HEK293 (cell line): Measurements from ENCODE around the gene ABL2.

ENCODE experiments used
- CTCF ChIA-PET: fragments of 350-600 bp; formaldehyde crosslinking; extraction: SDS; loops from one replicate; lab custom pipeline; 2021; ENCODE audit warnings: antibody characterized with exemption; lab: Yijun Ruan, JAX
- POLR2A ChIA-PET: fragments of 300-600 bp; formaldehyde crosslinking; extraction: SDS; loops from one replicate; lab custom pipeline; 2020; ENCODE audit warnings: antibody characterized with exemption, inconsistent platforms; lab: Yijun Ruan, JAX
- H3K27ac ChIP-seq: fragments of 200-500 bp; sonication (Bioruptor generic); 2 replicates; pipeline ENCODE4 v1.5.1; 2014; ENCODE audit warnings: low read depth, low read length, control low read depth, inconsistent platforms; ENCODE audit errors: extremely low read depth
- H3K36me3 ChIP-seq, 2 experiments: fragments of 200-500 bp in 1 of 2; sonication (Bioruptor generic) in 1 of 2; 1 replicate in 1 of 2; 2 replicates in 1 of 2; pipeline ENCODE4 v1.5.1; 2014 to 2017; ENCODE audit warnings: inconsistent platforms in 2 of 2, low read length in 2 of 2; ENCODE audit not compliant: control insufficient read depth in 2 of 2, insufficient read depth in 1 of 2
- H3K4me1 ChIP-seq: fragments of 200-500 bp; sonication (Bioruptor generic); 2 replicates; pipeline ENCODE4 v1.5.1; 2014; ENCODE audit warnings: mild to moderate bottlenecking, low read length, inconsistent platforms; ENCODE audit not compliant: control insufficient read depth, insufficient read depth
- H3K4me3 ChIP-seq: 2 replicates; pipeline ENCODE4 v1.5.1; 2011; ENCODE audit warnings: low read depth, mild to moderate bottlenecking, control low read depth, low read length, moderate library complexity
- H3K9me3 ChIP-seq: fragments of 200-500 bp; sonication (Bioruptor generic); 2 replicates; pipeline ENCODE4 v1.5.1; 2014; ENCODE audit warnings: low read depth, low read length, inconsistent platforms; ENCODE audit not compliant: control insufficient read depth, insufficient read depth
- GLI4 ChIP-seq: fragments of 450-650 bp; formaldehyde crosslinking; IDR thresholded peaks from 2 replicates; pipeline ENCODE4 v1.5.1; 2016; ENCODE audit warnings: missing biosample characterization, missing genetic modification characterization
- KLF9 ChIP-seq: fragments of 450-650 bp; formaldehyde crosslinking; IDR thresholded peaks from 2 replicates; pipeline ENCODE4 v1.5.1; 2016; ENCODE audit warnings: missing biosample characterization, missing genetic modification characterization, low read depth
- SP2 ChIP-seq: fragments of 450-650 bp; formaldehyde crosslinking; IDR thresholded peaks from 2 replicates; pipeline ENCODE4 v1.5.1; 2016; ENCODE audit warnings: missing biosample characterization, missing genetic modification characterization
- ZBTB20 ChIP-seq: fragments of 450-650 bp; formaldehyde crosslinking; IDR thresholded peaks from 2 replicates; pipeline ENCODE4 v1.5.1; 2016; ENCODE audit warnings: missing biosample characterization, missing genetic modification characterization
- ZNF202 ChIP-seq: fragments of 450-650 bp; formaldehyde crosslinking; IDR thresholded peaks from 2 replicates; pipeline ENCODE4 v1.5.1; 2016; ENCODE audit warnings: missing biosample characterization, missing genetic modification characterization, borderline replicate concordance
- ZNF302 ChIP-seq: fragments of 450-650 bp; formaldehyde crosslinking; IDR thresholded peaks from 2 replicates; pipeline ENCODE4 v1.5.1; 2016; ENCODE audit warnings: missing biosample characterization, missing genetic modification characterization, low read depth
- ZNF473 ChIP-seq: fragments of 450-650 bp; formaldehyde crosslinking; IDR thresholded peaks from 2 replicates; pipeline ENCODE4 v1.5.1; 2017; ENCODE audit warnings: missing biosample characterization, missing genetic modification characterization
- ZNF48 ChIP-seq: fragments of 450-650 bp; formaldehyde crosslinking; IDR thresholded peaks from 2 replicates; pipeline ENCODE4 v1.5.1; 2016; ENCODE audit warnings: missing biosample characterization, missing genetic modification characterization
- ZNF544 ChIP-seq: fragments of 450-650 bp; formaldehyde crosslinking; IDR thresholded peaks from 2 replicates; pipeline ENCODE4 v1.5.0; 2017; ENCODE audit warnings: missing biosample characterization, missing genetic modification characterization
- ZNF560 ChIP-seq: fragments of 450-650 bp; formaldehyde crosslinking; IDR thresholded peaks from 2 replicates; pipeline ENCODE4 v1.5.1; 2017; ENCODE audit warnings: missing biosample characterization, missing genetic modification characterization, borderline replicate concordance
- ZNF610 ChIP-seq: fragments of 450-650 bp; formaldehyde crosslinking; IDR thresholded peaks from 2 replicates; pipeline ENCODE4 v1.5.1; 2016; ENCODE audit warnings: missing biosample characterization, missing genetic modification characterization, borderline replicate concordance
- ZNF623 ChIP-seq: fragments of 450-650 bp; formaldehyde crosslinking; IDR thresholded peaks from 2 replicates; pipeline ENCODE4 v1.5.1; 2016; ENCODE audit warnings: missing biosample characterization, missing genetic modification characterization
- ZNF664 ChIP-seq: fragments of 450-650 bp; formaldehyde crosslinking; IDR thresholded peaks from 2 replicates; pipeline ENCODE4 v1.5.1; 2016; ENCODE audit warnings: missing biosample characterization, missing genetic modification characterization
- TF ChIP-seq, protein P1 (sequence below): fragments of 450-650 bp; formaldehyde crosslinking; IDR thresholded peaks from 2 replicates; pipeline ENCODE4 v1.5.1; 2016; ENCODE audit warnings: missing biosample characterization, missing genetic modification characterization
- TF ChIP-seq, protein P2 (sequence below): fragments of 450-650 bp; formaldehyde crosslinking; IDR thresholded peaks from 2 replicates; pipeline ENCODE4 v1.5.1; 2016; ENCODE audit warnings: missing biosample characterization, missing genetic modification characterization
- TF ChIP-seq, protein P3 (sequence below): fragments of 450-650 bp; formaldehyde crosslinking; IDR thresholded peaks from 2 replicates; pipeline ENCODE4 v1.5.1; 2016; ENCODE audit warnings: missing biosample characterization, missing genetic modification characterization
- TF ChIP-seq, protein P4 (sequence below): fragments of 450-650 bp; formaldehyde crosslinking; IDR thresholded peaks from 2 replicates; pipeline ENCODE4 v1.5.1; 2016; ENCODE audit warnings: missing biosample characterization, missing genetic modification characterization

The ABL2 gene

DNA sequence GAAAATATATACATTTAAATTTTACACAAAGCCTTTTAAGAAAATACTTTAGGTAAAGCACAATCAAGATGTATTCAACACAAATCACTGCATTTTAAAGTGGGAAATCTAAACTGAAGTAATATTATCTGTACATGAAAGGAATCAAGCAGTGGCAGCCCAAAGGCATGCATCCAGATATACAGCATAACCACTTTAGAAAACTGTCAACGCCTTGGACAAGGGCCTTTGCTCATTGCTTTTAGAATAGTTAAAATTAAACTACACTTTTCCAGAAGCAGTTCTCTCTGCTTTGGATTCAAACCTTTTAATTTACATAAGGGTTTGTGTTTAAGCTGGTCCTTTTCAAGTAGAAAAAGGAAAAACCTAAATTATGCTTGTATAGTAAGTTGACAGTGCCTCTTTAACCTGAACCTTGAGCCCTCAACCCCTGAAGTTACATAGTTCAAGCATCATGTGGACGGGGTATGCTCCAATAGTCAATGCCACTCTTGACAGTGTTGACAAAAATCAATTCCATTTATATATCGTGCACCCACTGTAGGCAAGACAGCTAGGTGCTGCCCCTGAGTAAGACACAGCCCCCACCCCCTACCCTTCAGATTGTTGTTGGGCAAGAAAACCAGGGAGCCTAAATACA, 124.7 kb downstream of the ABL2 start:
- CTCF ChIA-PET, result interaction anchor here (0.6 to 1.9 kb wide), 3 partner anchors 15 to 129 kb away, joined by 4 to 5 read pairs (median 5); no protein-coding TSS in a partner anchor
- H3K4me1 ChIP-seq, result no peaks in the 10 kb centered on the region
- POLR2A ChIA-PET, result no interaction called here
- no peak overlapping the region for H3K4me3 ChIP-seq
- no peak overlapping the region for H3K27ac ChIP-seq
- no peak for TF ChIP-seq GLI4
- TF ChIP-seq SP2 (tag by site-specific recombination), result no peak
- TF ChIP-seq, protein P1, sequence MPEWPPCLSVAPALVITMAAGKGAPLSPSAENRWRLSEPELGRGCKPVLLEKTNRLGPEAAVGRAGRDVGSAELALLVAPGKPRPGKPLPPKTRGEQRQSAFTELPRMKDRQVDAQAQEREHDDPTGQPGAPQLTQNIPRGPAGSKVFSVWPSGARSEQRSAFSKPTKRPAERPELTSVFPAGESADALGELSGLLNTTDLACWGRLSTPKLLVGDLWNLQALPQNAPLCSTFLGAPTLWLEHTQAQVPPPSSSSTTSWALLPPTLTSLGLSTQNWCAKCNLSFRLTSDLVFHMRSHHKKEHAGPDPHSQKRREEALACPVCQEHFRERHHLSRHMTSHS (tag by site-specific recombination), result no peak
- no peak for TF ChIP-seq ZBTB20 (tag by site-specific recombination)
- no peak for TF ChIP-seq ZNF473 (tag by site-specific recombination)
- no peak for TF ChIP-seq ZNF544 (tag by site-specific recombination)
- no peak for TF ChIP-seq KLF9 (tag by site-specific recombination)
- no peak for TF ChIP-seq ZNF48
- TF ChIP-seq ZNF202, result no peak
- no peak for TF ChIP-seq ZNF302
- TF ChIP-seq ZNF560 (tag by site-specific recombination), result no peak
- TF ChIP-seq, protein P2, sequence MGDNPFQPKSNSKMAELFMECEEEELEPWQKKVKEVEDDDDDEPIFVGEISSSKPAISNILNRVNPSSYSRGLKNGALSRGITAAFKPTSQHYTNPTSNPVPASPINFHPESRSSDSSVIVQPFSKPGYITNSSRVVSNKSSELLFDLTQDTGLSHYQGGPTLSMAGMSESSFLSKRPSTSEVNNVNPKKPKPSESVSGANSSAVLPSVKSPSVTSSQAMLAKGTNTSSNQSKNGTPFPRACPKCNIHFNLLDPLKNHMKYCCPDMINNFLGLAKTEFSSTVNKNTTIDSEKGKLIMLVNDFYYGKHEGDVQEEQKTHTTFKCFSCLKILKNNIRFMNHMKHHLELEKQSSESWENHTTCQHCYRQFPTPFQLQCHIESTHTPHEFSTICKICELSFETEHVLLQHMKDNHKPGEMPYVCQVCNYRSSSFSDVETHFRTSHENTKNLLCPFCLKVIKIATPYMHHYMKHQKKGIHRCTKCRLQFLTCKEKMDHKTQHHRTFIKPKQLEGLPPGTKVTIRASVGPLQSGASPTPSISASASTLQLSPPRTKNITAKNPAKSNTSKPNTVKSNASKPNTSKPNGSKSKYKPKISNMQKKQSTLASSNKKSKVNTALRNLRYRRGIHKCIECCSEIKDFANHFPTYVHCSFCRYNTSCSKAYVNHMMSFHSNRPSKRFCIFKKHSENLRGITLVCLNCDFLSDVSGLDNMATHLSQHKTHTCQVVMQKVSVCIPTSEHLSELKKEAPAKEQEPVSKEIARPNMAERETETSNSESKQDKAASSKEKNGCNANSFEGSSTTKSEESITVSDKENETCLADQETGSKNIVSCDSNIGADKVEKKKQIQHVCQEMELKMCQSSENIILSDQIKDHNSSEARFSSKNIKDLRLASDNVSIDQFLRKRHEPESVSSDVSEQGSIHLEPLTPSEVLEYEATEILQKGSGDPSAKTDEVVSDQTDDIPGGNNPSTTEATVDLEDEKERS (tag by site-specific recombination), result no peak
- TF ChIP-seq, protein P3, sequence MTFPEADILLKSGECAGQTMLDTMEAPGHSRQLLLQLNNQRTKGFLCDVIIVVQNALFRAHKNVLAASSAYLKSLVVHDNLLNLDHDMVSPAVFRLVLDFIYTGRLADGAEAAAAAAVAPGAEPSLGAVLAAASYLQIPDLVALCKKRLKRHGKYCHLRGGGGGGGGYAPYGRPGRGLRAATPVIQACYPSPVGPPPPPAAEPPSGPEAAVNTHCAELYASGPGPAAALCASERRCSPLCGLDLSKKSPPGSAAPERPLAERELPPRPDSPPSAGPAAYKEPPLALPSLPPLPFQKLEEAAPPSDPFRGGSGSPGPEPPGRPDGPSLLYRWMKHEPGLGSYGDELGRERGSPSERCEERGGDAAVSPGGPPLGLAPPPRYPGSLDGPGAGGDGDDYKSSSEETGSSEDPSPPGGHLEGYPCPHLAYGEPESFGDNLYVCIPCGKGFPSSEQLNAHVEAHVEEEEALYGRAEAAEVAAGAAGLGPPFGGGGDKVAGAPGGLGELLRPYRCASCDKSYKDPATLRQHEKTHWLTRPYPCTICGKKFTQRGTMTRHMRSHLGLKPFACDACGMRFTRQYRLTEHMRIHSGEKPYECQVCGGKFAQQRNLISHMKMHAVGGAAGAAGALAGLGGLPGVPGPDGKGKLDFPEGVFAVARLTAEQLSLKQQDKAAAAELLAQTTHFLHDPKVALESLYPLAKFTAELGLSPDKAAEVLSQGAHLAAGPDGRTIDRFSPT (tag by site-specific recombination), result no peak
- TF ChIP-seq ZNF610 (tag by site-specific recombination), result no peak
- TF ChIP-seq ZNF623 (tag by site-specific recombination), result no peak
- peaks cover 0 to 42% of the 10 kb centered on the region in 2 experiments; a peak in 2 of 3 replicates for H3K36me3 ChIP-seq
- no peaks in the 10 kb centered on the region for H3K9me3 ChIP-seq

DNA sequence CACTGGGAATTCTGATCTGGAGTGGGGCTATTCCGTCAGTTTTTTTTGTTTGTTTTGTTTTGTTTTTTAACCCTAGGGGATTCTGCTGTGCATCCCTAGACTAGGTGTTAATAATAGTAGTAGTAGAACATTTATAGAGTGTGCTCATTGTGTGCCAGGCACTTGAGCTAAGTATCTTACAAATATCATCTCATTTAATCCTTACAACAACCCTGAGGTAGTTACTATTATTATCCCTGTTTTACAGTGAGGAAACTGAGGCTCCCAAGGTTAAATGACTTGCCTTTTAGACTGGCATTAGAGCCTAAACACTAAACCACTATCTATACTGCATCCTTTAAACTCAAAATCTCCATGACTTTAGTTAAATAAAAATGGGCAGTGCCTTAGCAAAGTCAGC, 125.5 kb downstream of the ABL2 start:
- no peaks in the 10 kb centered on the region for H3K4me1 ChIP-seq
- ChIA-PET POLR2A (no interaction called here), CTCF (no interaction called here)
- peaks cover 0 to 37% of the 10 kb centered on the region in 2 experiments; a peak in 1 of 3 replicates for H3K36me3 ChIP-seq
- peak; percentile 72 for TF ChIP-seq ZNF664
- TF ChIP-seq, protein P4, sequence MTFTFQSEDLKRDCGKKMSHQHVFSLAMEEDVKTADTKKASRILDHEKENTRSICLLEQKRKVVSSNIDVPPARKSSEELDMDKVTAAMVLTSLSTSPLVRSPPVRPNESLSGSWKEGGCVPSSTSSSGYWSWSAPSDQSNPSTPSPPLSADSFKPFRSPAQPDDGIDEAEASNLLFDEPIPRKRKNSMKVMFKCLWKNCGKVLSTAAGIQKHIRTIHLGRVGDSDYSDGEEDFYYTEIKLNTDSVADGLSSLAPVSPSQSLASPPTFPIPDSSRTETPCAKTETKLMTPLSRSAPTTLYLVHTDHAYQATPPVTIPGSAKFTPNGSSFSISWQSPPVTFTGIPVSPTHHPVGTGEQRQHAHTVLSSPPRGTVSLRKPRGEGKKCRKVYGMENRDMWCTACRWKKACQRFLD (tag by site-specific recombination), result no peak
- TF ChIP-seq, all 188 proteins: peak for 1
- Histone ChIP-seq H3K9me3 (no peaks in the 10 kb centered on the region), H3K27ac (no peak overlapping the region), H3K4me3 (no peak overlapping the region)
